ENCODE results near the gene ZKSCAN1. TPM values are rescaled to one million over a fixed set of nuclear protein-coding genes. Genes with fewer than 3 reads are reported as not detected.

Gene ZKSCAN1
- total RNA-seq, 1 donor from 2014 or later = 61.5 TPM

DNA sequence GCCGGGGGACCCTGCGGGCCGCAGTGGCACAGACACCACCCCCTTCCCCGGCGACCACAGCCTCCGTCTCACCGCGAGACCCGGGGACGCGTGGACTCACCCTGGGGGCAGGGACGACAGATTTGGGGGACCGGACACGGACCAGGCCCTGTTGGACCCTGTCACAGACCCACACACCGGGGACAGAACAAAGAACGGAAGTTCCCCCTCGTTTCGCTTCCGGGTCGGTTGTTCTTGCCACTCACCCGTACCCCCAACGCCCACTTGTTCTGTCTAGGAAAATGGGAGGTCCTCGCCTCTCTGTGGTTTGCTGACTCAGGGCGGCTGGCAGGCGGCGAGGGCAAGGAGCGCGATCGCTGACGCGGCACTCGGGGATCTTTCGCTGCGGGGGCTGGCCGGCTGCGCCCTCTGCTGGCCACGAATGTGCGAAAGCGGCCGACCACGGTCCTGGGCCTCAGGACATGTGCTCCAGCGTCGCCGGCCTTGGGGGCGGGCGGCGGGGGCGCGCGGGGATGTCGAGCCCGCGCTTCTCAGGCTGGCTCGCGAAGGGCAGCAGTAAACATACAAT, 66.2 kb downstream of the ZKSCAN1 start, which contains the start of gene ZNF3:
Gene ZNF3 (minus strand): TSS at position 189 of the 568 bp plus-strand sequence. CDS start 4,366 bp downstream, outside the sequence.
- no peaks in the 10 kb centered on the region for H3K27me3 Mint-ChIP-seq (ENCODE audit: low read depth)
- H3K4me3 Mint-ChIP-seq (ENCODE audit: unreplicated experiment) = peak within 1 kb of the TSS; percentile 89
- H3K27ac Mint-ChIP-seq (ENCODE audit: unreplicated experiment) = peak within 1 kb of the TSS; percentile 92
- H3K4me1 Mint-ChIP-seq (ENCODE audit: low read depth) = peaks cover 38% of the 10 kb centered on the region
- peaks cover 19% of the 10 kb centered on the region for H3K36me3 Mint-ChIP-seq (ENCODE audit: low read depth)
- H3K9me3 Mint-ChIP-seq (ENCODE audit: low read depth) = no peaks in the 10 kb centered on the region
- DNase-seq (ENCODE audit: low spot score) = peak; percentile 99
- peak; percentile 97 for TF ChIP-seq CTCF (IDR thresholded peaks at IDR 0.05)

DNA sequence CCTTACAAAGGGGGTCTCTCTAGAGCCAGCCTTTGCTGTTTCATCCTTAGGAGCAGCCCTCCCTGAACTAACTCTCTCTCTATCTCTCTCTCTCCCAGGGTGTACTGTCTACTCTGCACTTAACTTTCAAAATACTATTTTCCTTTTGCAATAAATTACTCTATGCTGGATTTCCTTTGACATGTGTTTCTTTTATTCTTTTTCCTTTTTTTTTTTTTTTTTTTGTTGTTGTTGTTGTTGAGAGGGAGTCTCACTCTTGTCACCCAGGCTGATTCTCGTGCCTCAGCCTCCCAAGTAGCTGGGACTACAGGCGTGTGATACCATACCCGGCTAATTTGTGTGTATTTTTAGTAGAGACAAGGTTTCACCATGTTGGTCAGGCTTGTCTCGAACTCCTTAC, 67.6 kb downstream of the ZKSCAN1 start:
- Mint-ChIP-seq H3K27ac (ENCODE audit: unreplicated experiment) (peak overlapping the region; percentile 22), H3K4me3 (ENCODE audit: unreplicated experiment) (no peak overlapping the region), H3K36me3 (ENCODE audit: low read depth) (peaks cover 14% of the 10 kb centered on the region), H3K4me1 (ENCODE audit: low read depth) (peaks cover 48% of the 10 kb centered on the region), H3K9me3 (ENCODE audit: low read depth) (no peaks in the 10 kb centered on the region), H3K27me3 (ENCODE audit: low read depth) (no peaks in the 10 kb centered on the region)
- TF ChIP-seq CTCF (IDR thresholded peaks at IDR 0.05) = no peak
- DNase-seq (ENCODE audit: low spot score) = no peak

DNA sequence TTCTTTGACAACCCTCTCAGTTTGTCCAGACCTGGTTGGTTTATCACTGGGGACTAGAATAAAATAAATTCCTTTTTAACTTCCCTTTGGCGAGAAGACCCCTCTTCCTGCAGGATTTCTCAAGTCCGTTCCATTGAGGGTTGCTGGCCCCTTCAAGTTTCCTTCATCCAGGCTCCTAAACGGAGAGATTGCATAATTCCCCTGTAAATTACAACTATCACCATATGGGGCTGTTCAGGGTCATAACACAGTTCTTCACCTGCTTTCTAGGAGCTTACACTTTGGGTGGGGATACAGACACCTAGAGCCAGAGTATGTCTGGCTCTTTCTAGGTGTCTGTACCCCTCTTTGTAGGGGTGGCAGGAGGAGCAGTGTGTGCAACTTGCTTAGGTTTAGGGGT, 70.1 kb downstream of the ZKSCAN1 start:
- DNase-seq (ENCODE audit: low spot score) = no peak
- no peak overlapping the region for H3K4me3 Mint-ChIP-seq (ENCODE audit: unreplicated experiment)
- no peaks in the 10 kb centered on the region for H3K9me3 Mint-ChIP-seq (ENCODE audit: low read depth)
- TF ChIP-seq CTCF (IDR thresholded peaks at IDR 0.05) = no peak
- no peaks in the 10 kb centered on the region for H3K27me3 Mint-ChIP-seq (ENCODE audit: low read depth)
- H3K36me3 Mint-ChIP-seq (ENCODE audit: low read depth) = peaks cover 6% of the 10 kb centered on the region
- H3K27ac Mint-ChIP-seq (ENCODE audit: unreplicated experiment) = no peak overlapping the region
- peaks cover 45% of the 10 kb centered on the region for H3K4me1 Mint-ChIP-seq (ENCODE audit: low read depth)

DNA sequence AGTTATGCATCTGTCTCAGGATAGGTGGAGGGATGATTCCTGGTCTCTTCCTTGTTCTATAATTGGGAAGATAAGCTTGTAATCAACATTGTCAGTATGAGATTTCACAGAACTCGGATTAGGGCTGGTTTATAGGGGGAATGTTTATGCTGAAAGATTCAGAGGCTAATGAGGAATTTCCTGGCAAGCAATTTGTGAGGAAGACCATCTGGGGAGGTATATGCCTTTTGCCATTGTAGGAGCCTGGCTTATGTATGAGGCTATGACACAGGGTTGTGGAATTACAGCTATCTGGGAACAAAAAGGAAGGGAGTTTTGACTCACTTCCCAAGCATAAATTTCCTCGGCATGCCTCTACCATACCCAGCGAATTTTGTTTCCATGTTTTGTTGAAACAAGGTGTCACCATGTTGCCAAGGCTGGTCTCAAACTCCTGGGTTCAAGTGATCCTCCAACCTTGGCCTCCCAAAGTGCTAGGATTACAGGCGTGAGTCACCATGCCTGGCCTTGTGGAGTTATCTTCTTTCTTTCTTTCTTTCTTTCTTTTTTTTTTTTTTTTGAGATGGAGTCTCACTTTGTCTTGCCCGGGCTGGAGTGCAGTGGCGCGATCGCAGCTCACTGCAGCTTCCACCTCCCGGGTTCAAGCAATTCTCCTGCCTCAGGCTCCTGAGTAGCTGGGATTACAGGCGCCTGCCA, 71.8 kb downstream of the ZKSCAN1 start:
- H3K9me3 Mint-ChIP-seq (ENCODE audit: low read depth) = no peaks in the 10 kb centered on the region
- peaks cover 13% of the 10 kb centered on the region for H3K36me3 Mint-ChIP-seq (ENCODE audit: low read depth)
- no peak overlapping the region for H3K4me3 Mint-ChIP-seq (ENCODE audit: unreplicated experiment)
- H3K27ac Mint-ChIP-seq (ENCODE audit: unreplicated experiment) = peak overlapping the region; percentile 83
- TF ChIP-seq CTCF (IDR thresholded peaks at IDR 0.05) = no peak
- H3K27me3 Mint-ChIP-seq (ENCODE audit: low read depth) = no peaks in the 10 kb centered on the region
- no peak for DNase-seq (ENCODE audit: low spot score)
- peaks cover 38% of the 10 kb centered on the region for H3K4me1 Mint-ChIP-seq (ENCODE audit: low read depth)

DNA sequence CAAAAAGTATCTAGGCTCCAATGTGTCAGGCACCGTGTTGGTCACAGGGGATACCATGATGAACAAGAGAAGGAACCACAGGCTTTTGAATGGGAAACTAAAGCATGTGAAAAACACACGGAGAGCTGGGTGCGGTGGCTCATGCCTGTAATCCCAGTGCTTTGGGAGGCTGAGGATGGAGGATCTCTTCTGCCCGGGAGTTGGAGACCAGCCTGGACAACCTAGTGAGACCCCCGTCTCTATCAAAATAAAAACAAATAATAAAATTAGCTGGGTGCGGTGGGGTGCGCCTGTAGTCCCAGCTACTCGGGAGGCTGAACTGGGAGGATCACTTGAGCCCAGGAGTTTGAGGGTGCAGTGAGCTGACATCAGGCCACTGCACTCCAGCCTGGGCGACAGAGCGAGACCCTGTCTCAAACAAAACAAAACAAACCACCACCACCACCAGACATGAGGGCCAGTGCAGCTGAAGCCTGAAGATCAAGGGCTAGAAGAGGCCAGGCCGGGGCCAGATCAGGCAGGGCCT, 72.8 kb downstream of the ZKSCAN1 start:
- H3K27ac Mint-ChIP-seq (ENCODE audit: unreplicated experiment) = peak overlapping the region; percentile 83
- TF ChIP-seq CTCF (IDR thresholded peaks at IDR 0.05) = no peak
- no peaks in the 10 kb centered on the region for H3K27me3 Mint-ChIP-seq (ENCODE audit: low read depth)
- DNase-seq (ENCODE audit: low spot score) = no peak
- H3K36me3 Mint-ChIP-seq (ENCODE audit: low read depth) = peaks cover 23% of the 10 kb centered on the region
- no peaks in the 10 kb centered on the region for H3K9me3 Mint-ChIP-seq (ENCODE audit: low read depth)
- peaks cover 31% of the 10 kb centered on the region for H3K4me1 Mint-ChIP-seq (ENCODE audit: low read depth)
- peak overlapping the region; percentile 92 for H3K4me3 Mint-ChIP-seq (ENCODE audit: unreplicated experiment)

Data from chondrocyte (in vitro differentiated cells).